ENCODE data around the gene BRINP3.
"Not testable (repeated sequence)": the region's sequence is repeated elsewhere in the genome, so short reads cannot be mapped to it uniquely, and the experiment has no call there.

The BRINP3 gene

DNA sequence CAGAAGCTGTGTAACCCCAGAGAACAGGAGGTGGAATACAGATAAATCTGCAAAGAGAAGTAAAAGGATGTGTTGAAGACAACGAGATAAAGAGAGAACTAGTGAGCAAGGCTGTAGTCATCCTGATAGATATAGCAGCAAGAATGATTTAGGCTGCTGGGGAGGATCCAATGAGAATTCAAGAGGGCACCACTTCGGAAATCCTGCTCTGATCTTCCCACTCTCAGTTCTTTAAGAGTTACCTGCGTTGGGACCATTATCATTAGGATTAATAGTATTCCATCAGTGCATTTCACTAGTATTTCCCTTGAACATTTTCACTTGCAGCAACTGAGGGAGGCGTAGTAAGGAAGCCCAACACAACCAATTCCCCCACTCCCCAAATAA is at the start of gene BRINP3:
TSS of gene BRINP3 (minus strand) at position 103 of the 387 bp plus-strand sequence.
- no peak for DNase-seq (ENCODE audit: low read depth, low spot score)

DNA sequence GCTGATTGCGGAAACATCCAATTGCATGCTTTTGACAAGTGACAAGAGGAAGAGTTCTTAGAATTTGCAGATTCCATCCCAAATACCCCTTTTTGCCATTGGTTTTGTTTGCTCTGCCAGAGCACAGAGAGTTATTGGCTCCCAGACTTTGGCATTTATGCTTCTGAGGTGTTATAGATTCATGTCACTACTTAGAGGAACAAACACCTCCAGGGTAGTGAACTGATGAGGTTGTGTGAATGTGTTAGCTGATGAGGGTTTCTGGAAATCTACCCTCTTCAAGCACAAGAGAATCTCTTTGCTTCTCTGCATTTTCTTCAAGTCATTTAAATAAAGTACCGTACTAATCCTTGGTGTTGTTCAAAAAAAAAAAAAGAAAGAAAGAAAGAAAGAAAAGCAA is 33.9 kb upstream of the BRINP3 start:
- DNase-seq (ENCODE audit: low read depth, low spot score), result no peak

DNA sequence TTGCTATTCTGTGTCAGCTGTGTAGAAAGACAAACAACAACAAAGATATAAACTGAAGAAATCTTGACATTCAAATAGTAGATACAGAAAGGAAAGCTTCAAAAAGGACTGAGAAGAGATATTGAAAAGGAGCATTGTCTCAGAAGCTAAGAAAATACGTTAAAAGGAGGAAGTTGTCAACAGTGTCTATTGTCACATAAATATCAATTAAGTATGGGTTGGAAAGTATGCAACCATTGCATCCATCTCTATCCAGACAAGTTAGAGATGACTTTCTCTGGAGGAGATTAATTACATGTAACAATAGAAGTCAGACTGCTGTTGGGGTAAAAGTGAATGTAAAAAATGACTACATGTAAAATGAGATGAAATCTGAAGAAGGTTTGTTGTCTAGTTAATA is 29.7 kb upstream of the BRINP3 start:
- DNase-seq (ENCODE audit: low read depth, low spot score), result no peak

DNA sequence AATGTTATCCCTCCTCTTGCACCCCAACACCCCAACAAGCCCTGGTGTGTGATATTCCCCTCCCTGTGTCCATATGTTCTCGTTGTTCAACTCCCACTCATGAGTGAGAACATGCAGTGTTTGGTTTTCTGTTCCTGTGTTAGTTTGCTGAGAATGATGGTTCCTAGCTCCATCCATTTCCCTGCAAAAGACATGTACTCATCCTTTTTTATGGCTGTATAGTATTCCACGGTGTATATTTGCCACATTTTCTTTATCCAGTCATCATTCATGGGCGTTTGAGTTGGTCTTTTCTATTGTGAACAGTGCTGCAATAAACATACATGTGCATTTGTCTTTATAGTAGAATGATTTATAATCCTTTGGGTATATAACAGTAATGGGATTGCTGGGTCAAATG is 26.9 kb upstream of the BRINP3 start:
- DNase-seq (ENCODE audit: low read depth, low spot score), result not testable (repeated sequence)

DNA sequence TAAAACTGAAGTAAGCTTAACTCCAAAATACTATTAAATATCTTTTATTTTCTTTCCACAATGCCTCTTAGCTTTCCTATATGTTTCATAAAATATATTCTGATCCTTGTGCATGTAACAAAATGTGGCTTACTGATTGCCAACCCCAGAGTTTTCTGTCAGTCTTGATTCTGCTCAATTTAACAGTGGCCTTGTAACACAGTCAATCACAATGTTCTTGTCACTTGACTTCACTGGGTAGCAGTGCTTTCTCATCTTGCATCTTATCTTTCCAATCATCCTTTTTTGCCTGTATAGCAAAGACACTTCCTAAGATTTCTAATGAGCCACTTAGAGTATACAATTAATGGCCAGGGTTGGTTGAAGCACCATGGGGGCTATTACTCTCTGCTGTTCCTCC is 19.9 kb upstream of the BRINP3 start:
- no peak for DNase-seq (ENCODE audit: low read depth, low spot score)

DNA sequence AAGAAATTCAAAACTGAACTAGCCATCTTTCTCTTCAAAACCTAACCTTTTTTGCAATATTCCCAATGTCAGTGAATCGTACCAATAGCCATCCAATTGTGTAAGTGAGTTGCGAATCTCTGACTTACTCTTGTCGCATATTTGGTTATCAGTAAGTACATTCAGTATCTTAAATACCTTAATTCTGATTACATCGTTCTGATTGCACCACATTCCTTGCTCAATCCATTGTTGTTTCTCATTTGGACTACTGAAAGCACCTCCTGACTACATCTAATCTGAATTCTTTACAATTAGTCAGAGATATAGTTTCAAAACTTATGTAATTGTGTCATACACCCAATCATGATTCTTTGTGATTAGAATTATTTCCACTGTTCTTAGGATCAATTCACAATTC is 16.8 kb upstream of the BRINP3 start:
- DNase-seq (ENCODE audit: low read depth, low spot score), result no peak

DNA sequence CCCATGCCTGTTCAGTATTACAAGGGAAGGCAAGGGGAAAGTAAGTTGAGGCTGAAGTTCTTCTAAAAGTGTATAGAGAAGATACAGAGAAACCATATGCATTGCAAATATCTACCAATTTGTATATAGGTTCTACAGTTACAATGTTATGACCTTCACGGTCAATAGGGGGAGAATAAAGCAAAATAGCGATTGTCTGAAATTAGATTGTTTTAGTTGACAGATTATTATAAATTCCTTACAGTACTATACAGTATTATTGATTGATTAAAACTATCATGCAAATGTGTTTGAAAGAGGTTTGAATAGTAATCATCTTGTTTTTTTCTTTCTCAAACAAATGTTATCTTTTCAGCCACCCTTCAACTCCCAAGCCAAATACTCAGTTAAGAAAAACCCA is 13.7 kb upstream of the BRINP3 start:
- no peak for DNase-seq (ENCODE audit: low read depth, low spot score)

DNA sequence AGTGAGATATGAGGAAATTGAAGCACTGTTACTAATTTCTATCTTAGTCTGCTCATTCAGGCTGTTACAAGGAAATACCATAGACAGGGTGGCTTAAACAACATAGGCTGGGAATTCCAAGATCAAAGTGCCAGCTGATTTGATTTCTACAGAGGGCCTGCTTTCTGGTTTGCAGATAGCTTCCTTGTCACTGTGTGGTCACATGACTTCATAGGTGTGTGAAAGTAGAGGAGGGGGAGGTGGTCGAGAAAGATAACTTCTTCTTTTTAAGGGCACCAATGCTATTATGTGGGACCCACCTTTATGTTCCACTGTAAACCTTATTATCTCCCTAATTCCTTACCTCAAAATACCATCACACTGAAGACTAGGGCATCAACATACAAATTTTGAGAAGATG is 6.4 kb upstream of the BRINP3 start:
- no peak for DNase-seq (ENCODE audit: low read depth, low spot score)

DNA sequence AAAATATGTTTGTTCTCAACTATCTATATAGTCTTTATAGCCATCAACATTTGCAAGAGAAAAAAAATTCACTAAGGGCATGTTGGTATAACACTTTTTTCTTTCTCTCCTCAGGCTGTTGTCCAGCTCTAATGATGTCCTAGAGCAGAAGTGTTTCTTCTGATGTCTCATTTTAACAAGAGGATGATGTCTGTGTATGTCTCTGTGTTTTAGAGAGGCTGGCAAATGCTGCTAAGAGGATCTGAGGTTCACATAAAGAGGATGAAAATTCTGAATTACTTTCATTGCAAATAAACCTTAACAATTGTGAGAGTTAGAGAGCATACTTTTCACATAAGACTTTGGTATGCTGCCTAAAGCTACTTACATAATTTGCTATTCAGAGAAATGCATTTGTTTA is 2.6 kb upstream of the BRINP3 start:
- no peak for DNase-seq (ENCODE audit: low read depth, low spot score)

DNA sequence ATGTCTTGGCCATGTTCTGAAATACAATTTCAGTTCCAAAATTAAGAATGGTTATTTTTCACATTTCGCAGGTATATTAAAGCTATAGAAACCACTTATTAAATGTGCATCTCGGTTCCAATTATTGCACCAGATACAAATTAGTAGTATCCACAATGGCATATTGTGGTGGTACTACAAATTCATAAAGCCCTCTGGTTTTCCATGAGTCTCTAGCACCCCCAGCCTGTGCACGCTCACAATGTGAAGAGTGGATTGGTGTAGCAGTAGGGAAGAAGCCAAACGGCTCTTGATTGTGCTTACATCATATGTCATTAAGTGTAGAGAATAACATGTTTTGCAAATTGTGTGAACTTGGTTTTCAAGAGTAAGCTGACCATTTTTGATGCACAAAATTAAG is 1.9 kb upstream of the BRINP3 start:
- no peak for DNase-seq (ENCODE audit: low read depth, low spot score)

DNA sequence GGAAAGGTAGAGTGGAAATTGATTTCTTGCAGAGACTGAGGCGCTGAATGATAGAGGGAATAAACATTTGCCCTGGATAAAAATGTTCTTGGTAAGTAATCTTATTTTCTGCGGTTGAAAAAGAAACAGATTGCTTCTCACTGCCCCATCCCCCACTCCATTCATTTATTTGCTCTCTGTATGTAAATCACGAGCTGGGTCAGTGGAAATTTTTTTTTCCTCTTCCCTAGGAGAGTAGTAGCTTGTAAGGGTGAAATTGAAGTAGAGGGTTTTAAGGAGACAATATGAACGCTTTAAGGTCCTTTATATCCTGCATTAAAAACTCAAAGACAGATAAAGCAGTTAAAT is 1.4 kb upstream of the BRINP3 start:
- DNase-seq (ENCODE audit: low read depth, low spot score), result no peak

DNA sequence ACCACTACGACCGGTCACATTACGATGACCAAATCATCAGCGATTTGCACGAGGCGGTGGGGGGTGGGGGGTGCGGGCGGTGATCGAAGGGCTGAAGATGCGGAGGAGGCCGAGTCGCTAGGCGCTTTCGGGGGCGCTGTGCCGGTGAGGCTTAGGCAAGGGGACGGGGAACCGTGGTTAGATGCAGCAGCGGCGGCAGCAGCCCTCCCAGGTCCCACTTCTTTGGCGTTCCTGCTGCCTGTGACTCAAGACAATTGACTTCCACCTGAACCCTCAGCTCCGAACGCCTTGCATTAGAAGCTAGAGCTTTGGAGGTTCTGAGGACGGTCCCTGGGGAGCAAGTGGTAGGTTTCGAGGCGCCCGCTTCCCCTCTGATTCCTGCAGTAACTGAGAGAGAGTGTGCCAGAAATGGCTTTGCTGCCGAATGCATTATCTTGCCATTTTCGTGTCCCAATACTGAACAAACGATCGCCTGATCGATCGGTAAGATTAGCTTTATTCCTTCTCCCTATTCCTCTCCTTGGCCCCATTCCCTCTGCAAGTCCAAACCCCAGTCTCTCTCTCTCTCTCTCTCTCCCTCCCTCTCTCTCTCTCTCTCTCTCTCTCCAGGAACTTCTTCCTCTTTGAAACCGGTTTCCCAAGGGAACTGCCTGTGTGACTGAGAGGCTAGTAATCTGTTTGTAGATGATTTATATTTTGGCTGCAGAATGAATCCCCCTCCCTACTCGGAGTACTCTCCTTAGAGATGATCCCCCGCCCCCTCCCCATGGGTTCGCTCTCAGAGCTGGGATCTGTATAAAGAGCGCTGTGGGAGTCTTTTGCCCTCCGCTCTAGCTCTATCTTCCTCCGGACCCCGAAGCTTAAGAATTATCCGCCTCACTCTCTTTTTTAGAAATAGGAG is 735 bp upstream of the BRINP3 start:
- no peak for DNase-seq (ENCODE audit: low read depth, low spot score)

DNA sequence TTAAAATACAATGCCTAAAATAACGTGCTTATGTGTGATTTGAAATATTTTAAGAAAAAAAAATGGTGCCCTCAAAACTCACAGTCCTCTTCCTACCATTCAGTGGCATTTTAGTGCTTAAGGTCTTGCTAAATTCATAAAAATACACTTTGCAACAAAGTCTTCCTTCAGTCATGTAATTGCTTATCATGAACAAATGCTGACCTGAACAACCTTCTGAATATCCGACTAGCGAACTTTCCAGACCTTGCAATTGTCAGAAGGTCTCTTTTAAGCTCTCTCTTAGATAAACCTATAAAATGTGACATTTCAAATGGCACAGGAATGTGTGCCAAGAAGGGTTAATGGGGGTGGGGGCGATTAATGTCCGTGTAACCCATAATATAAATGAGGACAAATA is 858 bp downstream of the BRINP3 start:
- no peak for DNase-seq (ENCODE audit: low read depth, low spot score)

DNA sequence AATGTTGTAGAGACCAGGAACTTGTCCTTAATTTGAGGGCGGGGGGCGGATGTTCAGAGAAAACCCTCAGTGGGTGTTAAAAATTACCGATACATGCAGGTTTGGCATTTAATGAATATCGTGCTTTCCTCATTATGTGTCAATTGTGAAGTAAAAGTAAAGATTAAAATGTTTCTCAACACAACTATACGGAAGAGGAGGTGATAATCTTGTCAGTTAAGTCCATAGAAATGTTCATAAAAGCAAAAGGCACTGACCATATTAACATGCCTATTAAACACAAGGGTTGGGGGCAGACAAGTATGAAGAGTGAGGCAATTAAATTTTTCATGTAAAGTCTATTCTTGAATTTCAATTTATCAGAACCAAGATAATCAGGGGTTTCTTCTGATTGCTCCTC is 1.3 kb downstream of the BRINP3 start:
- no peak for DNase-seq (ENCODE audit: low read depth, low spot score)

DNA sequence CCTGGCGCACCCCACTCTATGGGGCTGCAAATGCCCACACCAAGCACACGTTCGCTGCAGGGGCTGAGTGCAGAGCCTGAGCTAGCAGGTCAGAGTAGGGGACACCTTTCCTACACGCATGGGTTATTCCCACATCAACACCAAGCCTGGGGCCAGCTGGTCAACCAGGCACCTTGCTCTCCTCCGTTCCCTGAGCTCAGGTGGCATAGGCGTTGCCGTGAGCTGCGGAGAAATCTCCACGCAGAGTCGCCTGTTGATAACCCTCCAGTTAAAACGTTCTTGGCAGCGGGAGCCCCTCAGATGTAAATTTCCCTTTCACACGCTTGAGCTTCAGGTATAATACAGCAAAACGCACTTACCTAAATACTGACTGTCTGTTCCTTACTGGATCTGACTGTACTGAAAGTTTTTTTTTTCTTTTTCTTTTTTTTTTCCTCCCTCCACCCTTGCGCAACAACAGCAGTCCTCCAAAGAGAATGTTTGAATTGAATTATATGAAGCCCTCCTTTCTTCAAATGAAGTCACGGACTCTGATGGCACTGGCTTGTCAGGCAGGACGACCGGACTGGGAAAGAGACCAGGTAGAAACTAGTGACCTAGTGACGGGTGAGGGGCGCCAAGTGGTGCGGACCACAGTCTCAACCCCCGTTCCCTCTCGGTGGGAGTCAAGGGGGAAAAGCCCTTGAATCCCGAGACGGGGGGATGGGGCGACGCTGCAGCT is 2.1 kb downstream of the BRINP3 start:
- DNase-seq (ENCODE audit: low read depth, low spot score), result no peak

DNA sequence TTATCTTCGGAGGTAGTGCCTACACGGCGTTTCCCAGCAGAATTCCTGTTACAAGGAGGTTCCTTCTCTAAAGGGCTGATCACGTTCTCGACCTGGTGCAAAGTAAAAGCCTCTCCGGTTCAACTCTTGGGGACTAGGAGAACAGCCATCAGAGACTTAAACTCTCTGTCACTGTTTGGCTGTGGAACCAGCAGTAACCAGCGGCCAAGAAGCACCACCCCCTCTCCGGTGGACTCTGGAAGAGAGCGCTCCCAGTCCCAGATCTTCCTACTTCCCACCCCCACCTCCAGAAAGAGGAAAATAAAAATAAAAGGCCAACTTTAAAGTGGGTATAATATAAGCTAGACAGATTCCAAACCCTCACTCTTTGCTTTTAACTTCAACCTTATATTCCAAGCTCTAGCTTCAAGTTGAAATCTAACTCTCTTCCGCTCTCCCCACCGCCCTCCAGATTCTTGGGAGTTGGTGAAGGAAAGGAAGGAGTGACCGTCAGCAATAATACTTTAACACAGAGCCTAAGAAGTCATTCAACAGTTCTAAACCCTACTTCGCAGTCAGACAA is 2.9 kb downstream of the BRINP3 start:
- no peak for DNase-seq (ENCODE audit: low read depth, low spot score)

DNA sequence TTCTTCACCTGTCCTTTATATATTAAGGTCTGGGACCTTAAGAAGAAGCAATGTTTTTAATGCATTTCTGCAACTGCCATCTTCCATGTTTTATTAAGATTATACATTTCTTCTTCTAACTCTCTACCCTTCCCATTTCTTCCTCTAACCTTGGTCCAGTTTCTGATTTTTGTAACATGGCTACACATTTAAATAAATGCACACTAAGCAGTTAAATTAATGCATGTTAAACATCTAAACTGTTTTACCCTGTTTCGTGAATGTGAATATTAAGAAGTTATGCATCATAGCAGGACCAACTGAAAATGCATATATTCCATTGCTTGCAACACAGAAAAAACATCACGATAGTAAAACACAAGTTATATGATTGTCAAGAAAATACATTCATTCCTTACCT is 3.7 kb downstream of the BRINP3 start:
- no peak for DNase-seq (ENCODE audit: low read depth, low spot score)

DNA sequence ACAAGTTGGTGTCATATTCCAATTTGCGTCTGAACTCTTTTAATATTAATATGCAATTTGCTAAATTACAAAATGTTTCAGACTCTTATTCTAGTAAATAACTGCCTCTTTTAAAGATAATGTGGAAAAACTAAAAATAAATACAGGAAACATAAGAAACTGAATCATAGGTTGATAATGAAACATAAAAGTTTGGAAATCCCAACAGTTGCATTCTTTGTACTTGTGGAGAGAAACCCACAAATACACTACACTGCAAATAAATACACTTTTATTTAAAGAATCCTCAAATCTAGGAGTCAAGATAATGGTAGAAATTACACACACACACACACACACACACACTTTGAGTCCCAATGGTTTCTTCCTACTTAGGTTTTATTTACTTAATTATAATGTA is 5.2 kb downstream of the BRINP3 start:
- no peak for DNase-seq (ENCODE audit: low read depth, low spot score)

DNA sequence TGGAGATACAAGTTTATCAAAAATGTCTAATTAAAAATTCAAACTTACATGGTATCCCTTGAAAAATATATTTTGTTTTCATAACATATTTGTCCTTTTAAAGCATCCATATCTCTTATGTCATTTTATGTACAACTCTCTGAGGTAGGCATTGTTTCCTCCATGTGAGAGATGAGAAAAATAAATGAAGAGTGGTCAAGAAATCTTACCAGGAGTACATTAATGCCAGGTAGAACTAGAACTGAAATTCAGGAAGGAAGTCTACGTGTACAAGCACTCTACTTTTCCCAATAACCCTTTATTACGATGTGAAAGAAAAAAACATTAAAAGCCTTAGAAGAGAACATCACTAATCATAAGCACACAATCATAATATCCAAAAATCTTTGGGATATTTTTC is 5.6 kb downstream of the BRINP3 start:
- no peak for DNase-seq (ENCODE audit: low read depth, low spot score)

DNA sequence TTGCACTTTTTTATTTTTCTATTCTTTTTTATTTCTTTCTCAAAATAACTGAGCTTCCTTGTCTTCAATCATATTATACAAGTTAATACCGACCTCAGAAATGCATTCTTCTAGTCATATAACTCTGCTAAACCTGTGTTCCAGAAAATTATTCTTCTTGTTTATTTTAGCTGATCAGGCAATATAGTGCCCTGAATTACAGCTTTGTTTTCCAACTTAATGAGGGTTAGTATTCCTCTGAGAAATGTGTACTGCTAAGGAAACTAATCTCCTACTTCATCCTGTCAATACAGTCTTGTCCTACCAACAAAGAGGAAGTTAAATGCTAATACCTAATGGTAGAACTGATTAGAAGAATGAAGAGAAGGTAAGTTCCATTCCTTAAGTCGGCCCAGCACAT is 13.0 kb downstream of the BRINP3 start:
- no peak for DNase-seq (ENCODE audit: low read depth, low spot score)

DNA sequence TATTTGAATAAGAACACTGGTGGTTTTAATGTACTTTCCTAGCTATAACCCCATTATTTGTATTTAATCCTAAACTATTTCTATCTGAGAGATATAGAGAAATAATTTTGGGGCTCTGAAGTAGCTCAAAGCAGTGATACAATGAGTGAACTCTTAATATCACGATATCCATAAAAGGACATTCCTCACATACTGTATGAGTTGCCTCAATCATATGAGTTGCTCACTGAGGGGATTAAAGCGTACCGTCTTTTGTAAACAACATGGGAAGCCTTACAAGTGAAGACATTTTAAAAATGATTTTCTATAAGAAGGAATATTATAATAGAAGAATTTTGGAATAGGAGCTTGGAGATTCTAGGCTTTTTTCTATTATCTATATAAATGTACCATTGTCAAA is 21.5 kb downstream of the BRINP3 start:
- no peak for DNase-seq (ENCODE audit: low read depth, low spot score)

DNA sequence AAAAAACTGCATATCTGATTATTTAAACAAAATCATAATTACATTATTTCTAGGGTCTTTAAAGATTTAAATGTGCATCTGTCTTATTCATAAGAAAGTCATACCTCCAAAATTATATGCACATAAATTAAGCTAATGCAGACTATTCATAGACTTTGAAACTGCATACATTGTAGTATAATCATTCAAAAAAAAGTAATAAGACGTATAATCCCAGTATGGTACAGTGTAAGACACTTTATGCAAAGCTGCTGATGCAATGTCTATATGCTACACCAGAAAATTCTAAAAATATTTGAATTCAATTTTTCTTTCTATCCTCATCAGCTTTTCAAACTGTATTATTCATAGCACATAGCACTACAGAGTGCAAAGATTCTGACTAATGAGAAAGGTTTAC is 22.0 kb downstream of the BRINP3 start:
- DNase-seq (ENCODE audit: low read depth, low spot score), result no peak

DNA sequence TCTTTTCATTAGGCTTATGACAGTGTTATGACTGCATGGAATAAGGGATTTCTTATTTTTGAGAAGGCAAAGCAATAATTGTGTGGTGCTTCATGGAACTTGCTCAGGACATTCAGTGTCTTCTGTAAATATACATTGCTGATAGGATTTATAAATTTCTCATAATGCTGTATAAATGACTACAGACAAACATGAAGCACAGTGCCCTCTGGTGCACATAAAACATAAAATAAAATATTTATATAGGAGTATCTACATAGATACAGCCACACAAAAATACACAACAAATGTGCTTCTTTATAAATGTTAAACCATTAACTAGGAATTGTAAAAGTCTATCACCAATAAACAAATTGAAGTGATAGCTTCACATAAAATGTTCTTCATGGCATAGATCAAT is 24.1 kb downstream of the BRINP3 start:
- no peak for DNase-seq (ENCODE audit: low read depth, low spot score)
